Mesothelial cell of epicardium (in vitro differentiated cells): ENCODE measurements around the gene FLOT1. TPM values are rescaled to one million over a fixed set of nuclear protein-coding genes. Genes with fewer than 3 reads are reported as not detected.

Experiments
- DNase-seq, 2 experiments: peaks; one replicate each; pipeline ENCODE4 v3.0.0; 2021; ENCODE audit warnings: low spot score in 2 of 2; ENCODE audit not compliant: unreplicated experiment in 2 of 2
- H3K27ac Mint-ChIP-seq: 2 replicates; pipeline ENCODE4 v1.8.0; 2021; ENCODE audit warnings: mixed read lengths
- H3K27me3 Mint-ChIP-seq: 2 replicates; pipeline ENCODE4 v1.8.0; 2021; ENCODE audit warnings: low read depth, mixed read lengths
- H3K36me3 Mint-ChIP-seq: 2 replicates; pipeline ENCODE4 v1.8.0; 2021; ENCODE audit warnings: mixed read lengths
- H3K4me1 Mint-ChIP-seq: 2 replicates; pipeline ENCODE4 v1.8.0; 2021; ENCODE audit warnings: mixed read lengths
- H3K4me3 Mint-ChIP-seq: 2 replicates; pipeline ENCODE4 v1.8.0; 2021; ENCODE audit warnings: mild to moderate bottlenecking, moderate library complexity, mixed read lengths
- H3K9me3 Mint-ChIP-seq: 2 replicates; pipeline ENCODE4 v1.8.0; 2021; ENCODE audit warnings: mixed read lengths
- total RNA-seq: library from RNA; stranded (reverse); gene quantifications from 3 replicates; pipeline ENCODE4 v1.2.1, GENCODE V29; 2021
- TF ChIP-seq, protein P1 (sequence below): fragments of 200-600 bp; sonication (generic); IDR thresholded peaks from one replicate; pipeline ENCODE4 v1.5.0; 2021; ENCODE audit warnings: antibody characterized with exemption; ENCODE audit not compliant: unreplicated experiment

Gene FLOT1
- total RNA-seq, 1 donor from 2014 or later = 101 TPM

DNA sequence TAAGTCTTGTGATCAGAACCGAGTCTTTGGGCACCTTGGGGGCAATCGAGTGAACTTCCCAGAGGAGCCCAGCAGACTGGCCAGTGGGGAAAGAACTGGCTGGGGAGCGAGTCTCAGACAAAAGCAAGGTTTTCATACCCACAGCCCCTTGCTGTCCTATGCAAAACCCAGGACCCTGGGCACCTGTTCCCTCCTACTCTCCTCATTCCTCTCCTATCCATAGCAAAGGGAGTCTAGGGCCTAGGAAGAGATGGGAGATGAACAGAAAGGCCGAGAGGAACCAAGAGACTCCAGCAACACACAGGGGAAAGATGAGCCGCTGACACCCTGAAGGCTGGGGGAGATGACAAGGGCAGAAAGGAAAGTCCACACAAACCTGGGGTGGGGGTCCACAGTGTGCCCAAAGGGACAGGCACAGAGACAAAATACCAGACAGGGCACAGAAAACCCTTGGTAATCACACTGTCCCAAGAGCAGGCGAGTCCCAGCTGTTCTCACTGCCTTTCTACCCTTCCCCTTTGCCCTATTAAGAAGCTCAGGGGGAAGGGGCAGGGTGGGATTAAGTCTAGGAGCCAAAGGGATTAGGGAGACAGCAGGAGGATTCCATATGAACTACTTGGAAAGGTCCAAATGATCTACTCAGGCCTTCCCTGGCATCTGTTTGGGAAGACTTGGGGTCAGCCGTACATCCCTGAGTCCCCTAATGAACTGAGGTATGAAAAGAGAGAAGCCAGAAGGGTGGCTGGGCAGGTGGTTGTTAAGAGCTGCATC lies 62.5 kb downstream of the FLOT1 start:
- H3K4me1 Mint-ChIP-seq = peaks cover 45% of the 10 kb centered on the region
- no peak overlapping the region for H3K27ac Mint-ChIP-seq
- peaks cover 12% of the 10 kb centered on the region for H3K36me3 Mint-ChIP-seq
- no peak for DNase-seq
- TF ChIP-seq, protein P1, sequence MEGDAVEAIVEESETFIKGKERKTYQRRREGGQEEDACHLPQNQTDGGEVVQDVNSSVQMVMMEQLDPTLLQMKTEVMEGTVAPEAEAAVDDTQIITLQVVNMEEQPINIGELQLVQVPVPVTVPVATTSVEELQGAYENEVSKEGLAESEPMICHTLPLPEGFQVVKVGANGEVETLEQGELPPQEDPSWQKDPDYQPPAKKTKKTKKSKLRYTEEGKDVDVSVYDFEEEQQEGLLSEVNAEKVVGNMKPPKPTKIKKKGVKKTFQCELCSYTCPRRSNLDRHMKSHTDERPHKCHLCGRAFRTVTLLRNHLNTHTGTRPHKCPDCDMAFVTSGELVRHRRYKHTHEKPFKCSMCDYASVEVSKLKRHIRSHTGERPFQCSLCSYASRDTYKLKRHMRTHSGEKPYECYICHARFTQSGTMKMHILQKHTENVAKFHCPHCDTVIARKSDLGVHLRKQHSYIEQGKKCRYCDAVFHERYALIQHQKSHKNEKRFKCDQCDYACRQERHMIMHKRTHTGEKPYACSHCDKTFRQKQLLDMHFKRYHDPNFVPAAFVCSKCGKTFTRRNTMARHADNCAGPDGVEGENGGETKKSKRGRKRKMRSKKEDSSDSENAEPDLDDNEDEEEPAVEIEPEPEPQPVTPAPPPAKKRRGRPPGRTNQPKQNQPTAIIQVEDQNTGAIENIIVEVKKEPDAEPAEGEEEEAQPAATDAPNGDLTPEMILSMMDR = no peak
- H3K9me3 Mint-ChIP-seq = no peaks in the 10 kb centered on the region
- no peaks in the 10 kb centered on the region for H3K27me3 Mint-ChIP-seq
- no peak overlapping the region for H3K4me3 Mint-ChIP-seq

DNA sequence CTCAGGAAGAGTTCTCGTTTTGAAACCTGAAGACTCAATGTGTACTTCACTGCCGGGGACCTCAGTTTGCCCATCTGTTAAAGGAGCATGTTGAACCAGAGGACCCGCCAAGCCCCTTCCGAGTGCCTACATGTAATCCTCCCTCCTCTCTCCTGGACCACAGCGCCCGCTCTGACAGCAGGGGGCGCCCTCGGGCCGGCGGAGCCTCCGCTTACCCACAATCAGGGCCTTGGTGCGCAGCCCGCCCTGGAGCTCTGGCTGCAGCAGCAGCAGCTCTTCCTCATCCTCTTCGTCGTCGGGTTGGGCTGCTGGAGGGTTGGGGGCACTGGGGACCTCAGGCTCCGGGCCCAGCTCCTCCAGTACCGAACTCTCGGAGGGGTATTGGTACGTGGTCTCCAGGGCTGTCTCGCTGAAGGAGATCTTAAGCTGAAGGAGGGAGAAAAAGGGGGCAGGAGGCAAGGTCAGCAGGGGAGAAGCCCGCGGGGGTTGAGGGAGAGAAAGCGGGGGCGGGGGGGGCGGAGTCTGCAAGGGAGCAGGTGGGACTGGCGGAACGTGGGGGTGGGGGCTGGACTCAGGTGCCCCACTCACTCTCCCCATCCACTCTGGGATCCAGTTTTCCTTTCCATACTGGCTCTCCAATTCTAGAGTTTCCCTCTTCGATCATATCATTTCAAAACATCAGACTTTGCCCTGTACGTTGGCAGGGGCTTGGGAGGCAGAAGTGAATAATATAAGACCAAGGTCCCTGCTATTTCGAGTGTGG lies 63.3 kb downstream of the FLOT1 start:
- H3K4me3 Mint-ChIP-seq = no peak overlapping the region
- peak; percentile 80 to 94 for DNase-seq
- no peaks in the 10 kb centered on the region for H3K9me3 Mint-ChIP-seq
- no peaks in the 10 kb centered on the region for H3K27me3 Mint-ChIP-seq
- peaks cover 12% of the 10 kb centered on the region for H3K36me3 Mint-ChIP-seq
- H3K27ac Mint-ChIP-seq = no peak overlapping the region
- TF ChIP-seq, protein P1 = peak; percentile 90
- H3K4me1 Mint-ChIP-seq = peaks cover 40% of the 10 kb centered on the region

Other genes with a start within 250 kb of the FLOT1 start
- gene GNL1, start 186.2 kb downstream of the FLOT1 start, total RNA-seq = 88.2 to 93.1 TPM (median 91.9 TPM) in 3 replicates
- 23.7 to 25.5 TPM (median 23.9 TPM) in 3 replicates for gene PRR3, start 185.4 kb downstream of the FLOT1 start, total RNA-seq
- gene ABCF1, start 171.2 kb downstream of the FLOT1 start, total RNA-seq = 71.4 to 73.6 TPM (median 71.5 TPM) in 3 replicates
- gene PPP1R10, start 125.4 kb downstream of the FLOT1 start, total RNA-seq = 107 to 120 TPM (median 117 TPM) in 3 replicates
- 29.8 to 33.5 TPM (median 30.2 TPM) in 3 replicates for gene MRPS18B, start 124.8 kb downstream of the FLOT1 start, total RNA-seq
- gene ATAT1, start 115.8 kb downstream of the FLOT1 start, total RNA-seq = 51.0 to 57.0 TPM (median 51.2 TPM) in 3 replicates
- 12.0 to 15.8 TPM (median 15.0 TPM) in 3 replicates for gene C6orf136, start 95.6 kb downstream of the FLOT1 start, total RNA-seq
- gene DHX16, start 69.7 kb downstream of the FLOT1 start, total RNA-seq = 23.5 to 26.7 TPM (median 25.2 TPM) in 3 replicates
- 28.8 to 30.6 TPM (median 29.5 TPM) in 3 replicates for gene PPP1R18, start 56.0 kb downstream of the FLOT1 start, total RNA-seq
- 34.6 to 40.2 TPM (median 36.1 TPM) in 3 replicates for gene NRM, start 51.7 kb downstream of the FLOT1 start, total RNA-seq
- gene MDC1, start 25.4 kb downstream of the FLOT1 start, total RNA-seq = 49.7 to 51.9 TPM (median 49.8 TPM) in 3 replicates
- 1,084 to 1,110 TPM (median 1,094 TPM) in 3 replicates for gene TUBB, start 22.3 kb downstream of the FLOT1 start, total RNA-seq
- gene IER3, start 1.9 kb upstream of the FLOT1 start, total RNA-seq = 131 to 136 TPM (median 134 TPM) in 3 replicates
- gene DDR1, start 141.8 kb upstream of the FLOT1 start, total RNA-seq = 344 to 351 TPM (median 349 TPM) in 3 replicates
- 62.1 to 65.4 TPM (median 62.2 TPM) in 3 replicates for gene GTF2H4, start 165.5 kb upstream of the FLOT1 start, total RNA-seq
- 62.1 to 70.6 TPM (median 67.4 TPM) in 3 replicates for gene VARS2, start 171.6 kb upstream of the FLOT1 start, total RNA-seq
- not detected in 3 replicates for gene SFTA2, start 189.5 kb upstream of the FLOT1 start, total RNA-seq
- gene MUCL3, start 198.3 kb upstream of the FLOT1 start, total RNA-seq = not detected in 3 replicates
- not detected in 3 replicates for gene MUC21, start 241.0 kb upstream of the FLOT1 start, total RNA-seq